ENCODE results near the gene MYRIP.

Gene MYRIP

DNA sequence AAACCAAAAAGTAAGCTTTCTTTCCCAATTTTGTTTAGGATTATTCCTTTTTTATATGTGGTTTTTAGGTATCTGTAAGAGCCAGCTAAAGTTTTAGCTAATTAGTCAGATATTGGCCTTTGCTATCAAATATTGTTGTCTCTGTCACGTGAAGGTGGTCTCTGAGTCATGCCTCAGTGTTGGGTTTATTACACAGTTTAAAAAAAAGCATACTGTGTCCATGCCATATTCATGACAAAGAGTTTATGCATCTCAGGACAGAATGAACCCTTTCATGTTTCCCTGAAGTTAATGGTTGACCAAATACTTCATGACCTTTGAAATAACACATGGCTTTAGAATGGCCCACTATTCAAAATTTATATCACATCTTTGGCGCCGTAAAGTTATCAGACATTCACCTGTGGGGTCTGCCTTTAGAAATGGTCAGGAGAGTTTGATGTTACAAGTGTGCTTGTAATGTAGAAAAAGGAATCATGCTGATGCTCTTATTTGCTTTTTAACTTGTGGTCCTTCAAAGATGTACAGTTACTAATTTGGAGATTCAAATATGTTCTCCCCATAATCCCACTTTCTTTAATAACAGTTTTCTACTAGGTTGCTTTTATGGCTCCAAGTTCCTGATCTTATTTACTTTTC lies 101.5 kb downstream of the MYRIP start:
- Histone ChIP-seq H3K9ac (ENCODE audit: low read depth, low read length) (no peak overlapping the region), H3K9me3 (ENCODE audit: insufficient read depth, low read depth, low read length) (no peaks in the 10 kb centered on the region), H3K36me3 (ENCODE audit: insufficient read depth, low read depth, low read length) (no peaks in the 10 kb centered on the region), H3K4me1 (ENCODE audit: insufficient read depth, low read length) (0 out of 2 replicates have a peak, but pooled peaks cover 3% of the 10 kb centered on the region), H3K27me3 (ENCODE audit: insufficient read depth, low read length) (no peaks in the 10 kb centered on the region), H3K4me3 (ENCODE audit: low read length) (no peak overlapping the region), H3K27ac (ENCODE audit: low read length) (no peak overlapping the region)

DNA sequence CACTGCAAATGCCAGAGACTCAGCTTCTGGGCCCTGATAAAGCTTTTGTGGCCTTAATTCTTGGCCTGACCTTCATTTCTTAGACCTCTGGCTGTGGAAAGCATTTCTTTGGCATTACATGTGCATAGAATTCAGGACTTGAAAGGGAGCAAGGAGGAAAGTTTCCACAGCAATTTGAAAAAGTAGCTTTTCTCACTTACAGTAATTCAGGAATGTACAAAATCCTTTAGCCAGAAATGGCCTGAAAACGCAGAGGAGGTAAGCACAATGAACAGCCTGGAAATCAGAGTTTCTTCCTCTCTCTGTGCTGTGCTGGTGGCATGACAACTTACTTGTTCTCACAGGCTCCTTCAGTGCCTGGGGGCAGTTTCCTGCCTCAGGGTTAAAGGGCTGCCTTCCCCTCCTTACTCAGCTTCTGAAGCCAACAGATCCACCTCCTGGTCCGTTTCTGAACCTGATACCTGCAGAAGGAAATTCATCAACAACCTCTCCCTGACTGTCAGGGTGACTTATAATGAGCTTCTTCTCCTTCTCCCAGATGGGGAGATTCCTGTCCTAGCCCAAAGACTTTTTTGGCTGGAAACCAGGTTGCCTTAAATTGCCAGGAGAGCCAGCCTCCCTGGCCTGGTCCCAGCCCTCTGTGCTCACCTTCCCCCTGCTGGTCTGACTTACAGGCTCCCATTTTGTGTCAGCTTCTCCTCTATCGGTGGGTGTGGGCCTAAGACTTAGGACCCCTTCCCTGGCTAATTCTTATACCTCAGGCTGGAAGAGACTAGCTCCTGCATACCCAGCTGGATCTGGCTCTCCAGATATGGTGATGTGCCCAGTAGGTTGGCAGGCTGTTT lies 102.3 kb downstream of the MYRIP start:
- H3K27ac ChIP-seq (ENCODE audit: low read length), result no peak overlapping the region
- no peaks in the 10 kb centered on the region for H3K36me3 ChIP-seq (ENCODE audit: insufficient read depth, low read depth, low read length)
- no peaks in the 10 kb centered on the region for H3K27me3 ChIP-seq (ENCODE audit: insufficient read depth, low read length)
- H3K4me3 ChIP-seq (ENCODE audit: low read length), result no peak overlapping the region
- no peaks in the 10 kb centered on the region for H3K9me3 ChIP-seq (ENCODE audit: insufficient read depth, low read depth, low read length)
- no peak overlapping the region for H3K9ac ChIP-seq (ENCODE audit: low read depth, low read length)
- H3K4me1 ChIP-seq (ENCODE audit: insufficient read depth, low read length), result 0 out of 2 replicates have a peak, but pooled peaks cover 3% of the 10 kb centered on the region

DNA sequence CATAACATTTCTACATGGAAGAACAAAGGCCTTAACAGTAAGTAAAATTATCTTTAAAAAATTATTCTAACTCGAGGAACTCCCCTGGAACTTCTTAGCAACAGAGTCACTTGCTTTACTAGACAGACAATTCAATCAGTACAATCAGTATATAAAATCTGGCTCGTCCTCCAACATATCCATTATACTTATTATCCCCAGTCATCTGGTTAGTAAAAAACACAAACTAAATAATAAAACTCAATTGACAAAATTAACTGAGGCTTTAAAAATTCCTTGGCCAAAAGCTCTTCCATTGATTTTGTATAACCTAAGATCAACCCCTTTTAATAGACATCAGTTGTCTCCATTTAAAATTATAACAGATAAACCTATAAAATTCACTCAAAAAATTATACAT lies 105.6 kb downstream of the MYRIP start:
- 0 out of 2 replicates have a peak, but pooled peaks cover 3% of the 10 kb centered on the region for H3K4me1 ChIP-seq (ENCODE audit: insufficient read depth, low read length)
- no peak overlapping the region for H3K9ac ChIP-seq (ENCODE audit: low read depth, low read length)
- H3K4me3 ChIP-seq (ENCODE audit: low read length), result no peak overlapping the region
- no peak overlapping the region for H3K27ac ChIP-seq (ENCODE audit: low read length)
- no peaks in the 10 kb centered on the region for H3K27me3 ChIP-seq (ENCODE audit: insufficient read depth, low read length)
- no peaks in the 10 kb centered on the region for H3K9me3 ChIP-seq (ENCODE audit: insufficient read depth, low read depth, low read length)
- no peaks in the 10 kb centered on the region for H3K36me3 ChIP-seq (ENCODE audit: insufficient read depth, low read depth, low read length)

DNA sequence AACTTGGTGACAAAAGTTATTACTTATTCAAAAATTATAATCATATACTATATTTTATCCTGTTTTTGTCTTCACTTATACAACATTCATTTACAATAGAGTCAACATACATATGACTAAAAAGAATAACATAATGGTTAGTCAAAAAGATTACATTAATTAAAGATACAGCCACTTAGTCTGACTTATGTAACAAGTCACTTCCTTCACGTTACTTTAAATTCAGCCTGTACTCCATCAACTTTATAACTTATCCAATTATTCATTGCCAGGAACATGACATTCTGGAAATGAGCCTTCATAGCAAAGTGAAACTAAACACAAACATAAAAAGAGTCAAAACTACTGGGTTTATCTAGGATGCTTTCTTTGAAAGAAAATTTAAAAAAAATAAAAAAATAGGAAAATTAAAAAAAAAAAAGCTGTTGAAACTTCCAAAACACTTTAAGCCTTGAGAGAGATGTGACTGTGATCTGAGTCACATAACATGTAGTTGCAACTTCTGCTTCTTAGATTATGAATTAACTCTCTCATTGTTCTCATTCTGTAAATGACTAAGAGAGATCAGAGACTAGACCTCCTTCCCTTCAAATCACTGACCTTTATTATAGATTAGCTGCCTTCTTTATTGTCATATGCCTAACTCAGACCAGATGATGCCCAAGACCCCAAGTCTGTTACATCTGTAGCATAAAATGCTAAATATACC lies 107.8 kb downstream of the MYRIP start:
- Histone ChIP-seq H3K4me3 (ENCODE audit: low read length) (no peak overlapping the region), H3K9ac (ENCODE audit: low read depth, low read length) (no peak overlapping the region), H3K36me3 (ENCODE audit: insufficient read depth, low read depth, low read length) (no peaks in the 10 kb centered on the region), H3K4me1 (ENCODE audit: insufficient read depth, low read length) (no peaks in the 10 kb centered on the region), H3K27me3 (ENCODE audit: insufficient read depth, low read length) (no peaks in the 10 kb centered on the region), H3K9me3 (ENCODE audit: insufficient read depth, low read depth, low read length) (no peaks in the 10 kb centered on the region), H3K27ac (ENCODE audit: low read length) (no peak overlapping the region)

DNA sequence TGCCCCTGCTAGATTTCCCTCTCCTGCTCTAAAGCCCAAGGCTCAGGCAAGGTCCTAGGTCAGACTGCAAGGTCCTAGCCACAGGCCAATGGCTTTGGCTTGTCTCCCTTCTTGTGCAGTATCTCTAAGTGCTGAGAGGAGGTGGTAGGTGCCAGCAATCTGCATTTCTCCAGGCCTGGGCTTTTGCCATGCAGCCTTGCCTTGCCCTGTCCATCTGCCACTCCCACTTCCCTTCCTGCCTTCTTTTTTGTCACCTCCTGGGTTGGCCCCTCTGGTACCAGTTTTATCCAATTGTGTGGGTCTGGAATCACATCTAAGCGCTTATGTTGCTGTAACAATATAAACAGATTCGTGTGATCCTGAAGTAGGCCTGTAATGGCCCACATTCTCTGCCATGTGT lies 109.9 kb downstream of the MYRIP start:
- no peak overlapping the region for H3K27ac ChIP-seq (ENCODE audit: low read length)
- no peak overlapping the region for H3K9ac ChIP-seq (ENCODE audit: low read depth, low read length)
- no peak overlapping the region for H3K4me3 ChIP-seq (ENCODE audit: low read length)

DNA sequence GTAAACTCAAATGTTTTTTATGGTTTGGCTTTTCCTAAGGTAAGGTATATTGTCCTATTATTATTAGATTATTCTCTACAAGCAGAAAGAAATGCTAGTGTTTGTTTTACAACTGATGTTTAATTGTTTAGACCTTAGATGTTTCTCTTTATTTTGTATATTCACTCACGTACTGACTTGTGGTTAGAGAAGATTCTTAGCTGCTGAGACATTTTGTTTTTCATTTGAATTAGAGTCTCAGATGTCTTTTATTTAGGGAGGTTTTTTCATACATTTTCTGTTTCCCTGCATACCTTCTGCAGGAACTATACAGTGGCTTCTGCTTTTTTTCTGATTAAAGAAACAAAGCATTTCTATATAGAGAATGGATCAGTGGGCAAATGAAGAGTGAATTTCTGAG lies 110.9 kb downstream of the MYRIP start:
- no peak overlapping the region for H3K27ac ChIP-seq (ENCODE audit: low read length)
- H3K36me3 ChIP-seq (ENCODE audit: insufficient read depth, low read depth, low read length), result no peaks in the 10 kb centered on the region
- no peak overlapping the region for H3K4me3 ChIP-seq (ENCODE audit: low read length)
- no peaks in the 10 kb centered on the region for H3K4me1 ChIP-seq (ENCODE audit: insufficient read depth, low read length)
- no peaks in the 10 kb centered on the region for H3K9me3 ChIP-seq (ENCODE audit: insufficient read depth, low read depth, low read length)
- H3K27me3 ChIP-seq (ENCODE audit: insufficient read depth, low read length), result no peaks in the 10 kb centered on the region
- H3K9ac ChIP-seq (ENCODE audit: low read depth, low read length), result no peak overlapping the region

More for the DNA sequence above, 109.9 kb downstream of the MYRIP start:
- H3K27me3 ChIP-seq (ENCODE audit: insufficient read depth, low read length), result no peaks in the 10 kb centered on the region
- H3K36me3 ChIP-seq (ENCODE audit: insufficient read depth, low read depth, low read length), result no peaks in the 10 kb centered on the region
- no peaks in the 10 kb centered on the region for H3K4me1 ChIP-seq (ENCODE audit: insufficient read depth, low read length)
- no peaks in the 10 kb centered on the region for H3K9me3 ChIP-seq (ENCODE audit: insufficient read depth, low read depth, low read length)

DNA sequence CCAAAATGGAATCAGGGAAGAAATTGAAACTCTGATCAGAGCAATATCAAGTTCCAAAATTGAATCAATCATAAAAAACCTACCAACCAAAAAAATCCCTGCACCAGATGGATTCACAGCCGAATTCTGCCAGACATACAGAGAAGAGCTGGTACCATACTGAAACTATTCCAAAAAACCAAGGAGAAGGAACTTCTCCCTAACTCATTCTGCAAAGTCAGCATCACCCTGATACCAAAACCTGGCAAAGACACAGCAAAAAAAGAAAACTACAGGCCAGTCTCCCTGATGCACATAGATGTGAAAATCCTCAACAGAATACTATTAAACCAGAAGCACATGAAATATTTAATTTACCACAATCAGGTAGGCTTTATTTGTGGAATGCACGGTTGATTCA lies 118.1 kb downstream of the MYRIP start:
- Histone ChIP-seq H3K9ac (ENCODE audit: low read depth, low read length) (no peak overlapping the region), H3K4me1 (ENCODE audit: insufficient read depth, low read length) (no peaks in the 10 kb centered on the region), H3K4me3 (ENCODE audit: low read length) (no peak overlapping the region), H3K9me3 (ENCODE audit: insufficient read depth, low read depth, low read length) (no peaks in the 10 kb centered on the region), H3K27me3 (ENCODE audit: insufficient read depth, low read length) (no peaks in the 10 kb centered on the region), H3K36me3 (ENCODE audit: insufficient read depth, low read depth, low read length) (no peaks in the 10 kb centered on the region), H3K27ac (ENCODE audit: low read length) (no peak overlapping the region)

DNA sequence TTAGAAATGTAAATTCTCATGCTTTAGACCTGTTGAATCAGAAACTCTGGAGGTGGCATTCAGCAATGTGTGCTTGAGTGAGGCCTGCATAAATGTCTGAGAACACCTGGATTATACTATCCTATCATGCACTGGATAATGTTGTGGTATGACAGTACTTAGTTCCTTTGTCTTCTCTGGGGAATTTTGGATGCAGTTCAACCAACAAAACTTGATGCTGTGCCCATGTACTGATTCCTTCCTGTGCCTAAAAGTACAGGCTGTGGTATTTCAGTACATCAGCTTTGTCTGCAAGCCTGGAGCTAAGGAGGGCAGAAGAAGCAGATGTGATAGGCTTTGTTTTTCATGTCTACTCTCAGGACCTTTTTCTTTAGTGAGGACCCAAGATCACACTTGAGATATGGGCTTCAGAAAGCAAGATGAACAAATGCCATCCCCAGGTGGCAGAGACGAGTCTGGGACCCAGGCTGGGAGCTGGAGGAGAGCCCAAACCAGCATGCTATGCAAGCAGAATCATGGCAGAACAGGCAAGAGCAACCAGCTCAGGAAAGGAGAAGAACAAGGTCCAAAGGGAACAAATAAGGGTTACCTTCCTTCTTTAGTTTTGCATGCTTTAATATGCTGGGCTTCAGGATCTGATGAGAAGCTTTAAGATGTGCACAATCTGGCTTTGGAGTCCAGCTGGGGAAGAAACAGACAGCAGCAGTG lies 124.7 kb downstream of the MYRIP start:
- no peaks in the 10 kb centered on the region for H3K4me1 ChIP-seq (ENCODE audit: insufficient read depth, low read length)
- H3K4me3 ChIP-seq (ENCODE audit: low read length), result no peak overlapping the region
- no peak overlapping the region for H3K27ac ChIP-seq (ENCODE audit: low read length)
- no peak overlapping the region for H3K9ac ChIP-seq (ENCODE audit: low read depth, low read length)
- no peaks in the 10 kb centered on the region for H3K36me3 ChIP-seq (ENCODE audit: insufficient read depth, low read depth, low read length)
- H3K9me3 ChIP-seq (ENCODE audit: insufficient read depth, low read depth, low read length), result no peaks in the 10 kb centered on the region
- no peaks in the 10 kb centered on the region for H3K27me3 ChIP-seq (ENCODE audit: insufficient read depth, low read length)

DNA sequence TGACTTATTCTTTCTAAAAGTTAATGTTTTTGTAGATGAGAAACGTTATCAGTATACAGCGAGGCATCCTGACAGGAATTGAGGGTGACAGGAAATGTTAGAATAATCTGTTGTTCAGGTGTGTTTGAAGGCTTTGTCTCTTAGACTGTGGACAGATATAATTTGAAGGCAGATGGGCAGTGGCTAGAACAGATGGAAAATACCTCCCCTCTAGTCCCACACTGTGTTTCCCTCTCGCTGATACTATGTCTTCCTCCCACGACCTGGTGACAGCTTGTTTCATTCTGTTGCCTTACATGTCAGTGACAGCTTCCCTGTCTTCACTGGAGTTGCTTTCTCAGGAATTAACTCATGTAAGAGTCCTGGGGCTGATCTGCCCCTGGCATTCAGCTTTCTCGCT lies 125.3 kb downstream of the MYRIP start:
- Histone ChIP-seq H3K9ac (ENCODE audit: low read depth, low read length) (no peak overlapping the region), H3K36me3 (ENCODE audit: insufficient read depth, low read depth, low read length) (no peaks in the 10 kb centered on the region), H3K9me3 (ENCODE audit: insufficient read depth, low read depth, low read length) (no peaks in the 10 kb centered on the region), H3K27me3 (ENCODE audit: insufficient read depth, low read length) (no peaks in the 10 kb centered on the region), H3K27ac (ENCODE audit: low read length) (no peak overlapping the region), H3K4me3 (ENCODE audit: low read length) (no peak overlapping the region), H3K4me1 (ENCODE audit: insufficient read depth, low read length) (no peaks in the 10 kb centered on the region)

DNA sequence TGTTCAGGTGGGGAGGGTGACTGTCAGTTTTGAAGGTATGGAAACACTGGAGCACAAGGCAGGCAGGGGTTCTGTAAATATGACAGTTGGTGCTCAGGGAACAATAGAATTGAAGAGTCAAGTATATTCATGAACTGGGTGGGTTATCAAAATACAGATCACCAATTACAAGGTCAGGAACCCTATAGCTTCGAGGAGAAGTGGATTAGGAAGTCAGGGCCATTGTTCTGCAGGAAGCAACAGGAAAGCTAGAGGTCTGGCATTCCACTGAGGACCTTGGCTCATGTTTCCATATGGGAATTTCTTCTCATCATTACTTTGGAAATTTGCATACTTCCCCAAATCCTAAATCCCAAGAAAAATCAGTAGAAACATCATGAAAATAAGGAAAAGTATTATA lies 125.9 kb downstream of the MYRIP start:
- Histone ChIP-seq H3K9me3 (ENCODE audit: insufficient read depth, low read depth, low read length) (no peaks in the 10 kb centered on the region), H3K27ac (ENCODE audit: low read length) (no peak overlapping the region), H3K4me3 (ENCODE audit: low read length) (no peak overlapping the region), H3K27me3 (ENCODE audit: insufficient read depth, low read length) (no peaks in the 10 kb centered on the region), H3K4me1 (ENCODE audit: insufficient read depth, low read length) (no peaks in the 10 kb centered on the region), H3K36me3 (ENCODE audit: insufficient read depth, low read depth, low read length) (no peaks in the 10 kb centered on the region), H3K9ac (ENCODE audit: low read depth, low read length) (no peak overlapping the region)

DNA sequence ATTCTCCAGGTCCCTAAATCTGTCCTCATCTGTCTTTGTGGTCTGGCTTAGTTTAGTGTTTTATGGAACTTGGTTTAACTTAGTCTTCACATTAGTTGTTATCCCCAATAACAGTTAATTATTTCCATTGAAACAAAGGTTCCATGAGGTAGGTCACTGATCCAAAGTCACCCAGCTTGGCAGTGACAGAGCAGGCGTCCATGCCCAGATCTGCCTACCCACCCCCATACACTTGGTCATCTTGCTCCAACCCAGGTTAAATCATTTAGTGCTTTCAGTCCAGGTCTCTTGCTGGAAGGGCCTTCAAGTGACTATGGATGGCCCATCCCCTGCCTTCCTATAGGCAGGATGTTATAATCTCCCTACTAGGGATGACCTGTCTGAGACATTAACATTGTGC lies 127.4 kb downstream of the MYRIP start:
- H3K4me3 ChIP-seq (ENCODE audit: low read length), result no peak overlapping the region
- H3K36me3 ChIP-seq (ENCODE audit: insufficient read depth, low read depth, low read length), result no peaks in the 10 kb centered on the region
- H3K27me3 ChIP-seq (ENCODE audit: insufficient read depth, low read length), result no peaks in the 10 kb centered on the region
- H3K27ac ChIP-seq (ENCODE audit: low read length), result no peak overlapping the region
- H3K4me1 ChIP-seq (ENCODE audit: insufficient read depth, low read length), result no peaks in the 10 kb centered on the region
- H3K9ac ChIP-seq (ENCODE audit: low read depth, low read length), result no peak overlapping the region
- no peaks in the 10 kb centered on the region for H3K9me3 ChIP-seq (ENCODE audit: insufficient read depth, low read depth, low read length)

All from iPS-20b (cell line).